ENCODE results near the gene PDLIM4.

The PDLIM4 gene

DNA sequence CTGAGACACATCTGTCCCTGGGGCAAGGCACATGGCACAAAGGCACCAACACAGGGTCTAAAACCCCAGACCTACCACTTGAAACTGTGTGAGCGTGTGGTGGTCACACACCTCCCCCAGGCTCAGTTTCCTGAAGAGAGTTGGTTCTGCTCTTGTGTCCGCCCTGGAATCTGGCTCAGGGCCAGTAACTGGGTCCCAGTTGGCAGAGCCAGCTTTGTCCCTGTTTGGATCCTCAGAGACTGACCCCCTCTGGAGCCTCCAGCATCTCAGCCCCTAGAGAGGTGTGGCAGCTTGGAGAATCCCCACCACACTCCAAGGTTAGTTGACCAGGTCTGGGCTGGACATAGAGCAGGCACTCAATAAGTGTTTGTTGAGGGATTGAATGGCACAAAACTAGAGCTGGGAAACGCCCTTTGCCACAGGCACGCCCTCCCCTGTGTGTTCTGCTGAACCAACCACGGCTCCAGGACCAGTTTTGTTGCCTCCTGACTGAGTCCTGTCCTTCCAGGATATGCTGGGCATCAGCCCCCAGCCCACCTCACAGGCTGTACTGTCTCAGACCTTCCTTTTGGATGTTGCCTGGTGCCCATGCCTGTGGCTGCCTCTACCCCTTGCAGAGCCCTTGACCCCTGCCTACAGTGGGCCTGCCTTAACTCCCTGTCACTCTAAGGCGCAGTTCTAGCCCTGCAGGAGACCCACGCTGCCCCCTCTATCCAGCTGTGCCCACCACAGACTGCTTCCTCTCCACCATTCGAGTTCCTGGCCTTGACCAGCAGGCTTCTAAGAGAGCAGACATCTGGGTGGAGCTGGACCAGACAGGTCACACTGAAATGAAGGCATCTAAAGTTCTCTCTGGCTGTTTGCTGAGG is 3.8 kb upstream of the PDLIM4 start:
- DNase-seq, result no peak

DNA sequence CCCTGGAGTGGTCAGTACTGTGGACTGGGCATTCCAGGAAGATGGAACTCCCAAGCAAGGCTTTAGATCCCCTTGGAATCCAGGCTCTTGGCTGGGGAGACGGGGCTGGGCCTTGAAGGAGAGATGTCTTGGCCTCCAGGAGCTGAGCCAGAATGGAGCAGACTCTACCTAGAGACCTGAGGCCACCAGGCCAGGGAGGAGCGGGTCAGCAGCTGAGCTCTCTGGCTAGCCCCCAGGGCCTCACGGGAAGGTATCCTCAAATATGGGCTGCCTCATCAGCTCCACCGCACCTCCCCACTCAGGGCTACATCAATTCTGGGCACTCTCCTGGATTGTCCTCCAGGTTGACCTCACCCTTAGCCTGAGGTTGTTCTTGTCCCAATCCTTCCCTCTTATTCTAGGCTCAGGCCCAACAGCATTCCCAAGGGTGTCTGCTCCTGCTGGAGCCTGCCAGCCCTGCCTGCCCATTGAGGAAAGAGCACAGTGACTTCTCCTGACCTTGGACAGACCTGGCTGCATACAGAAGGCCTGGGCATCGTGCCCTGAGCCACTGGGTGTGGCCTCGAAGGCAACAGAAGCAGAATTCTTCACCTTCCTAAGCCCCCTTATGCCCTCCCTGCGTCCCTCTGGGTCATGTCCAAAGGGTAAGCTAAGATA is 3.0 kb upstream of the PDLIM4 start:
- no peak for DNase-seq

DNA sequence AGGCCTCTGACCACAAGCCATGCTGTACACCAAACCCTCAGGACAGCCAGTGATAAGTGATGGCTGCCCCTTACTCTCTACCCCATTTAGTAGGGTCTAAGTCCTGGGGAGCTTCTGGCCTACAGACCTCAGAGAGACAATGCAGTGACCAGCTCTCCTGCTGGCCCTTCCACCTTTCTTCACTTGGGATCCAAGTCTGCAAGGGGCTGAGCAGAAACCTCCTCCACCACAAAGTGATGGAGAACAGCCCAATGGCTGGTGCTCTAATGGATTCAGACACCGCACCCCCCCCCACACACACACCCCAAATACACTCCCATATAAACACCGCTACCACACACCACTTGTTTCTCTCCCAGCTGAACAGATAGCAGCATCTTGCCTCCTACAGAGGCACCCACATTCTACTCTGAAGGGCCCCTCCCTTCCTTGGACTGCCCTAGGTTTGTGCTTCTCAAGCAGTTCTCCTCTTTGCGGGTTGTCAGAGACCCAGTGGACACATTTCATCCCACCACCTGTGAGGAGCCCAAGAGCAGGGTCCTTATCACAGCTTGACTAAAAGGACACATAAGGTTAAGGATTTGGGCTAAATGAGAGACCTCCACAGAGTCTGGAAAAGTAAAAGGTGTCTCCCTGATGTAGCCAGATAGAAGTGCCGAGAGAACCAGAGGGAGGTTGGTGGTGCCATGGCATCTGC is 1.3 kb upstream of the PDLIM4 start:
- DNase-seq, result no peak

DNA sequence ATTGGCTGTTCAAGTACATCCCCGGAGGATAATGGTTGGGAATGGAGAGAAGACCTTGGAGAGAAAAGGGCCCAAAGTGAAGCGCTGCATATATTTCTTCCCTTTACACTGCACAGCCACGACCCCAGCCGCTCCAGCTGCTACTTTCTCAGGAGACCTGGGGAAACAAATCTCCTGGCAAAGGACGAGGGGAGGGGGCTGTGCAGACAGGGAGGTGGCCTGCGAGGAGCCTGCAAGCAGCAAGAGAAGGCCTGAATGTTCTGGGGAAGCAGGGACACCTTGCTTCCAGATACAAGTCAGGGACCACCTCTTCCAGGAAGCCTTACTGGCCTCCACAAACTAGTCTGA is 739 bp upstream of the PDLIM4 start:
- DNase-seq, result no peak

DNA sequence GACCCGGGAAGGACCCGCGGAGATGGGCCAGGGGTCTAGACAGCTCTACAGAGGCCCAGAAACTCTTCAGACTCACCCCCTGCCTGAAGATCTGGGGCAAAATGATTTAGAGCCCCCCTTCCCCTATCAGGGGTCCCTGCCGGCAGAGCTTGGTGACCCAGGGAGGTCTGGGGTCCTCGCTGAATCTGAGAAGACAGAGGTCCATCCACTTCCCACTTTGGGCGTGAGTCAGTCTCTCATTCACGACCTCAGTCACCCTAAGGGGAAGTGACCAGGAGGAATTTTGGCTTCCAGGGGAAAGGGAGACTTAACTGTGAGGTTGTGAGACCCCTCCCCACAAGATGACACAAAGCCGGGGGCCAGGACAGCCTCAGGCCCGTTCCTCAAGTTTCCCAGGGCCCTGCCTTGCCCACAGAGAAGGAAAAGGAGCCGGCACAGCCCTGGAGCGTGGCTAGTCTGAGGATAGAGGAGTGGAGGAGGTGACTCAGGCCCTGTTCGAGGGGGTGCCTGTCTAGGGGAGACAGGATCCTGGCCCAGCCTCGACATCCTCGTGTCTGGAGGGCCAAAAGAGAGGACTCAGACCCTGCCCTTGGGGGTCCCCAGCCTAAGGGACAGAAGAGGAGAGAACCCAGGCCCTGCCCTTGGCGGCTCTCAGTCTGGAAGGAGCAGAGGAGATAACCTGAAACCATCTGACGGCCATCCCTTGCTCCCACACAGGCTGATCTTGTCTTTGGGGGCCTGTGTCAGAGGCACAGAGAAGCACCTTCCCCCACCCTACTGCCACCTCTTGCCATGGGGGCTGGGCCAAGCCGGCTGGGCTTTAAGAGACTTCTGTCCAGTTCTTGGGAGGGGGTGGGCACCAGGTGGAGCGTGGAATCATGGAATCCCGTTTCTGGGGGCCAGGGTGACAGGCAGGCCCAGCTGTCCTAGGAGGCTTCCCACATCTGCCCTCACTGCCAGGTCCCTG is 889 bp downstream of the PDLIM4 start:
- no peak for DNase-seq

DNA sequence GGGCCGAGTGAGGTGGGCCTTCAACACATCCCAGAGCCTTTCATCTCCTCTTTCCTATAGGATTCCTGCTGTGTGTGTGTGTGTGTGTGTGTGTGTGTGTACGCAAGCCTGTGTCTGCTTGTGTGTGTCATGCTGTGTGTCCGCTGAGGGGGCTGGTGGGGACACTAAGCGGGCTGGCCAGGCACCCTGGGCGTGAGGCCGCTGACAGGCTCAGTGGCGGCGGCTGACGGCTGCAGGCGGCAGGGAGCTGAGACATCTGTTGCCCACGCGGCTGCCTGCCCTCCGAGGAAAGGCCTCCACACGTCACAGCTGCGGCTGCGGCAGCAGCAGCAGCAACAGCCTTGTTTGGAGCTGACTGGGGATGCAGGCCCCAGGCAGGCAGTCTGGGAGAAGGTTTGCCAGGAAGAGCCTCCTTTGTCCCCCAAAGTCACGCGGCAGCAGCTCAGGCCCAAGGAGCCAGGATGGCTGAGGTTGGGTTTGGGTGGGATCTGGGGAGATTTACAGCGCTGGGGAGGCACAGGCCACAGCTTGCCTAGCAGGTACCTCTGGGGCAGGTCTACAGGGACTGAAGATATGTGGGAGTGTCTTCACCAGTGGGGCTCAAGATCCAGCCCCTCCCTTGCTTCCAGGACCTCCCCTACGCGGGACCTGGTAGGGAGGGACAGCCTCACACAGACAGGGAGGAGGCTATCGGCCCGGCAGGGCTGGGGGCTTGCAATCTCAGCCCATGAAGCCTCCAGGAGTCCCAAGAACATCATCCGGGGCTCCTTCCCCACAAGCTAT is 1.8 kb downstream of the PDLIM4 start:
- DNase-seq, result no peak

DNA sequence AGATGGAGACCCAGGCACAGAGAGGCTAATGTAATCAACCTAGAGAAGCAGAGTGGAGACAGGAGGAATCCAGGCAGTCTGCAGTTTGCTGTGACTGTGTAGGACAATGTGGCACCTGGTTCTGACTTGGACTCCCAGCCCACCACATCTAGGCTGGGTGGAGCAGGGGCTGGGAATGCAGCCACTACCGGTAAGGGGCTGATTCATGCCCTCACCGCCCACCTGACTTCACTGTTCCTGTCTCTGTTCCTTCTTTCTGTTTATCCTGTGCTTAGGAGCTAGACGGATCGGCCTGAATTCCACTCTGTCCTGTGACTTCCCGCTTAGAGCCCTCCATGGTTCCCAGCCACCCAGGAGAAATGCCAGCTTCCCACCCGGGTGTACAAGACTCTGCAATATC is 2.6 kb downstream of the PDLIM4 start:
- DNase-seq, result no peak

DNA sequence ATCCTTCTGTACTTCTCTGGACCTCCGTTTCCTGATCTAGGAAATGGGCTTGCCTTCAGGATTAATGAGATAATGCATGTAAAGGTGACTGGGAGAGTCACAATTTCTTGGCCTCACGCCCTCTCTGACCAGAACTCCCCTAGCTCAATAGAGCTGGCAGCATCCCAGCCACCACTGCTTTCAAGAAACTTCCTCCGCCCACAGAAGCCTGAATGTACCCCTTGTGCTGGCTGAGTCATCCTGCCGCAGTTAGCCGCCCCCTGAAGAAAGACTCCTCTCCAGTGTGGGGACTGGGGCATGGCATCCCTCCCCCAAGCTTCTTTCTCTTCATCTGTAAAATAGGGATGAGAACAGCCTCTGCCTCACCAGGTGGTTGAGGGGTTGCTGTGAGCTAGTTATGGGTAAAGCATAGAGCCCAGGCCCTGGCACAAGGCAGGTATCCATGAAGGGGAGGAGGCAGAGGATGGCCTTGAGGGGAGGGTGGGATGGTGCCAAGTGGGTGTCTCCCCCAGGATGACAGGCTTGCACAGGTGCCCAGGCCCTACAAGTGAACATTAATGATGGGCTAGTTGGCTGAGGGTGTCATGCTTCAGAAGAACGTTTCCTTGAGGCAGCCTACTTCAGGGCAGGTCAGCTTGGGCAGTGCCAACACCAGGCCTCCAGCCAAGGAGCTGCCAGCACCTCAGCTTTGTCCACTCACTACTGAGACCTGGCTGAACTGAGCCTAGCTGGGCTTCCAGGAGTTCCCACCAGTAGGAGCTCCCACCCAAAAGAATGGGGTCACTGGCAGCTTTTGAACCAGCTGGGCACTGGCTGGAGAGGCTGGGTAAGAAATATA is 3.4 kb downstream of the PDLIM4 start:
- peak; percentile 45 to 62 for DNase-seq

DNA sequence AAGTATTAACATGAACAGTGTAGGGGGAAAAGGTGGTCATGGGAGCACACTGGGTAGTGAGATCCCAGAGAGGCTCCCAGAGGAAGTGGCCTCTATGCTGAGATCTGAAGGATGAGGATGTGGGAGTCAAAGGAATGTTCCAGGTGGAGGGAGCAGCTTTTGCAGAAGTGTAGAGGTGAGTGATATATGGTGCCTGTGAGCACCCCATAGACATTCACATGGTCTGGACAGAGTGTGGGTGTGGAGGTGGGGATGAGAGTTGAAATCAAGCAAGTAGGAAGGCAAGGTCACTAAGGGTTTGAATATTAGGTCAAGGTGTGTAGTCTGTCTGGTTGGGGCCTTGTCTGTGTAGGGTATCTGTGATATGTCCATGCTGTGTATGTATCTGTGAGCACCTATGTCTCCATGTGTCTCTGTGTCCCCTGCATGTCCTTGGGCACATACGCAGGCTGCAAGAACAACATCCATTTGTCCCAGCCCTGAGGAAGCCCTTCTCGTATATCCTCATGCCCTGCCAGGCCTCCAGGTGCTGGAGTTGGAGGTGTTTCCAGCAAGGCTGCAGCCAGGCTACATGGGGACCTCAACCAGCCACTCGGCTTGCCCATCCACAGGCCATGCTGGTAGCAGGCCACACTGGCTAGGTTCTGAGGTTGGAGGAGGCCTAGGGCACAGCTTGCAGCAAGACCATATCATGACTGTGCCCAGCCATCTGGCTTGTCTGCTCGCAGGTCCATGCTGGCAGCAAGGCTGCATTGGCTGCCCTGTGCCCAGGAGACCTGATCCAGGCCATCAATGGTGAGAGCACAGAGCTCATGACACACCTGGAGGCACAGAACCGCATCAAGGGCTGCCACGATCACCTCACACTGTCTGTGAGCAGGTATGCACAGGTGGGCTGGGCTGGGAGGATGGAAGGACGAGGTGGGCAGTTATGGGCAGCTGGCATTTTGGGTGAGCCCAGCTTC is 4.7 kb downstream of the PDLIM4 start:
- DNase-seq, result no peak

DNA sequence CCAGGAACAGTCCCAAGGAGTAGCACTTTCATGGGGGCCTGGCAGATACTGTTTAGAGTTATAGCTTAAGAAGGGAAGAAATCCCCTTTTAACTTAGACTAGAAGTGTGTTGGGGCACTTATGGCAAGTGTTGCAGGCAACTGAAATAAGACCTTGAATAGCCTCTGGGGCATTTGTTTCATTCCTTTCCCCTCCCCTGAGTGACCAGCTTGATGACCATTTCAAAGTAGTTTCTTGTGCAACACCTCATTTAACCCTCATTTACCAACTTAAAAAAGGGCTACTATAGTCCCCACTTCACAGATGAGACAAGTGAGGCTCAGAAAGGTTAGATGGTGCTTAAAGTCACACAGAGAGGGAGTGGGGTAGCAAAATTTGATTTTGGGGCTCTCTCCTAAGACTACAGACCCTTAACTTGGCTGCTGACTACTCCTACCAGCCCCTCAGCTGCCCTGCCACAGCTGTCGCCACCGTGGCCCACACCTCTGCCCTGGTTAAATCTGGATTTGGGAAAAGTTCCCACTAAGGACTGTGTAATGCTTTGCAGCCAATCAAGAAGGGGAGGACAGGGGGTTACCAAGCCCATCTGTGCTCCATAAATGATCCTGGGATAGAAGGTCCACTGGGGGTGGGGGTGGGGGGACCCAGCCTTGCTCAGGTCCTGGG is 5.5 kb downstream of the PDLIM4 start:
- DNase-seq, result no peak

DNA sequence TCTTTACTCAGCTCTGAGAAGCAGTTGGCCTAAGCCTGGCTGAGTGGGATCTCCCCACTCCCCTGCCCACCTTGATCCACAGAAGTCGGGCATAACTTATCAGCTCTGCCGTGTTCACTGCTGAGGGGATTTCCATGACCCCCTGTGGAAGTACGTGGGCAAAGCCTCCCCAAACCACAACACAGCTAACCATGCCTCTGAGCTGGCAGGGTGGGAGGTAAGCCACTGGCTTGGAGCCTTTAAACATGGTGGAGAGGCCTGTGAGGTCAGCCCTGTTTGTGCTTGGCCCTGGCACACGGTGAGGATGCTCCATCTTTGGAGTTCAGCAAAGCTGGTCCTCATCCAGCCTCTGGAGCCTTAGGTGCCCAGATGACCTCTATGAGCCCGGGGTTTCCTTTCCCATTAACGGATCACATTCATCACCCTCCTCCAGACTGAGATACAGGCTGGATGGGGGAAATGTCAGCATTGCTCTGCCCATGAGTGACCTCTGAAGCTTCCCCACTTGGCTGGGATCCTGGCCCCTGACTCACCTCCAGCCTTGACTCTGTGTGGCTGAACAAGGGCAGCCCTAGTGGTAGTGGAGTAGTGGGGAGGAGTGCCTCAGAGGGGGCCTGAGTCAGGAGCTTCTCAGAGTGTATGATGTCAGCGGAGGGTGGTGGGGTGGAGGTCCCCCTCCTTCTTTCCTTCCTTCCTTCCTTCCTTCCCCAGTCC is 6.2 kb downstream of the PDLIM4 start:
- peak in 1 of 2 experiments; percentile 34 for DNase-seq

DNA sequence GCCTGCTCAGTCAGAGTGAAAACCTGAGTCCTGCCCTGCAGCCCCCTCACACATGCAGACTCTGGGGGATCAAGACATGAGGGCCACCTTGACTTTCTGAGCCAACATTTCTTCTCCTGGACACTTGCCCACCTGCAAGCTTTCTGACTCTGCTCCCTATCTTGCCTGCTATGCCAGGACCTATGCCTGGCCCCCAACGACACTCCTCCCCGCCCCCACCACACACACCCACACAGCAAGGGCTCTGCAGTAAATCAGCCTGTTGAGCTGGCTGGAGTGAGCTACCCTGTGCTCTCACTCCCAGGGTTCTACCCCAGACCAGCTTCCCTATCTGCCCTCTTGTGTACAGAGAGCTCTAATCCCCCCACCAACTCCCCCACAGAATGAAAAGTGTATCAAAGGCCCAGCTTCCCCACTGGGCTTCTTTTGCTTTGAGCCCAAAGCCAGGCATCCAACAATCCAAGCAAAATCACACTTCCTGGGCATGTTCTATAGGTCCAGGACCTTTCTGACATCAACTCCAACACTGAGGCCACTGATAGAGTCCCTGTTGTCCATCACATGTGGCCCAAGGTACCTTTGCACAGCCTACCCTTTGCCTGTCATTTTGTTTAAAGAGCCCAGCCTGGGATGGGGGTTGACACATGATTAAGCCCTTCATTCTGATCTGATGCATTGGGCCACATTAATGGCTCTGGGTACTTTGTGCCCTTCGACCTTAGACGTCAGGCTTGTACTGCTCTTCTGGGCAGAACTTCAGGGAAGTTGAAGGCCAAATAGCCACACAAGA is 7.2 kb downstream of the PDLIM4 start:
- DNase-seq, result no peak

DNA sequence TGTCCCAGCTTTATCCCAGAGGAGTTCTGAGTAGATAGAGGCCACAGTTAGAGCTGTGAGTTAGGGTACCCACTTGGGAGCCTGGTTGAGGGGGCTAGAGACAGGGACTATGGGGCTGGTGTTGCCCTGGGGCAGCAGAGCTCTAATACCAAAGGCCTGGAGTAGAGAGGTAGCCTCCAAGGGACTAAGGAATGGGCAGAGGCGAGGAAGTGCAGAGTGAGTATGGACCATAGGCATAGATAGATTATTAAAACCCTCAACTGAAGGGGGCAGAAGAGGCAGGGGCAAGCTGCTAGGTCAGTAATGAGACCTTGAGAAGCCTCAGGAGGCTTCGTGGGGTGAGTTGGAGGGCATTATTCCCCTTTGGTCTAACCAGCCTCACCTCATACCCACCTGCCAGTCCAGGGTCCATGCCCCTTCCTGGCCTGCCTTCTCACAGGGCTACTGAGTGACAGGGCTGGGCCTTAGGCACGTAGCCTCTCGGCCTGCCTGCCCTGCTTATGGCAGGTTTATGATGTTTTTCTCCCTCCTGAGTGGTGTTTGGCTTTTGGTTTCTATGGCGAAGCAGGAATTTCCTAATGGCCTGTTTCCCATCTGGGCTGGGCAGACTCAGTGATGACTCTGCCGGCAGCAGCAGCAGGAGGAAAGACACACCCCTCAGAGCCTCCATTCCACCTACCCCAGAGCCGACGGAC is 8.0 kb downstream of the PDLIM4 start:
- no peak for DNase-seq

DNA sequence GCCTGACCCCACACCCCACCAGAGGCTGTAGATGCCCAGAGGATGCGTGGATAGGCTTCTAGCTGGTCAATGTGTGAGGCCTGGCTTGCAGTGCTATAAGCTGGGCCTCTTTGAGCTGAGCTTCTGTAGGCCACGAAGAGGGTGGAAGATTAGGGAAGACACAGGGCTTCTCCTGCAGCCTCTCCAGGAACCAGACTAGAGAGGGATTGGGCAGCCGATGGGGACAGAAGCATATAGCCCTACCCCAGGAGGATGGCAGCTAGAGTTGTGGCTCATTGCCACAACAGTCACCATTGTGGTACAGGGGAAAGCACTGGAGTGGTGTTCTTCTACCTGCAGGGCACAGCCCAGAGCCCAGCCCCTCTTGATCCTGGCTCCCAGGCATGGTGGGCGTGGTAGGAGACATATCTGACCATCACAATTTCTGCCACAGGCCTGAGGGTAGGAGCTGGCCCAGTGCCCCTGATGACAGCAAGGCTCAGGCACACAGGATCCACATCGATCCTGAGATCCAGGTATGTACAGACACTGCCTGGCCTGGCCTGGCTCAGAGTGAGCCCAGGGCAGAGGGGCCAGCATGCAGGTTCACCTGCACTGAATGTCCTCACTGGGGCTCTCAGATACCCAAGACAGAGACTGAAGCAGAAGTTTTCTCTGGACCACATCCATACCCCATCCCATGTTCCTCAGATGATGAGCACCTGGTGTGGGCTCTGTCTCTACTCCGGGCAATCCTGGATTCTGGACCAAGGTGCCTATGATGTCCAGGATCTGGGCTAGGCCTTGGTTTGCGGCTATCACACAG is 8.7 kb downstream of the PDLIM4 start:
- DNase-seq, result no peak

DNA sequence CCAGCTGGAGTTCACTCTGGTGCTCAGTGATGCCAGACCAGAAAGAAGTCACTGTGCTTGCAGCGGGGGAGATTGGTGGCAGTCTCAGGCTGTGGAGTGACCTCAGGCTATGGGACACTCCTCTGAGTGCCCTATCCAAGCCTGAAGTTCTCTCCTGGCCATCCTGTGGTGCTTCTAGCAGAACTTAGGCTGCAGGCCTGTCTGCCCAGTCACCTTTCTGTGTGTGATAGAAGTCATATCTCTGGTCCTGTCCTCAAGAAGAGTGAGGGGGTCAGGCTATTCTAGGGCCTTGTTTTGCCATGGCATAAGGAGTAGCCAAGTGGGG is 9.3 kb downstream of the PDLIM4 start:
- DNase-seq, result no peak

DNA sequence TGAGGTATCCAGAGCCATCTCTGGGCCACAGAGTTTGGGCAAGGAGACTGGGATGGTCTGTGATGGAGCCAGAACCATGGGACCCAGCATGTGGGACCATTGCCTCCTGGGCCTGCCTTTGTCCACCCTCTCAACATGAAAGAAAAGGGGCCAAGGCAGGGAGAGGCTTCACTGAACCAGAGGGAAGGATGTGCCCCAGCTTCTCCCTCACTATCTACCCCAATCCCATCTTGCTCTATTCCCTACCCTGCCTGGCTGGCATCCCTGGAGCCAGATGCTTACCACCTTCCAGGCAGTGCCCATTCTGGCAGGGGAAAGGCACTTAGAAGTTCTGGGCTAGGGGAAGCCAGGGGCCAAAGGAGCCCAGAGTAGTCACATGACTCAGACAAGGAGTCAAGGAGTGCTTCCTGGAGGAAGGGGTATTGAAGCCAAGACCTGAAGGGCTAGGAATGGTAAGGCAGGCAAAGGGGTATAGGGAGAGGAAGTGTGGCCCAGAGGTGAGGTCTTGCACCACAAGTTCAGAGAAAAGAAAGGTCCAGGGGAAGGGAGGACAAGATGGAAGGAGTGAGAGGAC is 9.8 kb downstream of the PDLIM4 start:
- no peak for DNase-seq
